Astrocyte of the cerebellum (primary cell): ENCODE data around the gene PARK7.

Source experiments
- DNase-seq: peaks from one replicate; pipeline ENCODE4 v3.0.0-alpha.2; 2011; ENCODE audit warnings: low read depth
- H3K4me3 ChIP-seq: 2 replicates; pipeline ENCODE4 v1.5.1; 2011; ENCODE audit warnings: mild to moderate bottlenecking, low read depth, low read length, moderate library complexity
- in situ Hi-C: cut with HindIII; loops from 2 replicates; pipeline ENCODE4 v1.10.0; 2017; ENCODE audit warnings: low sequenced_read_pairs
- TF ChIP-seq, protein P1 (sequence below): IDR thresholded peaks from 2 replicates; pipeline ENCODE4 v1.5.1; 2012; ENCODE audit warnings: low read length, low read depth, moderate library complexity, mild to moderate bottlenecking; ENCODE audit errors: missing control alignments

Gene PARK7

DNA sequence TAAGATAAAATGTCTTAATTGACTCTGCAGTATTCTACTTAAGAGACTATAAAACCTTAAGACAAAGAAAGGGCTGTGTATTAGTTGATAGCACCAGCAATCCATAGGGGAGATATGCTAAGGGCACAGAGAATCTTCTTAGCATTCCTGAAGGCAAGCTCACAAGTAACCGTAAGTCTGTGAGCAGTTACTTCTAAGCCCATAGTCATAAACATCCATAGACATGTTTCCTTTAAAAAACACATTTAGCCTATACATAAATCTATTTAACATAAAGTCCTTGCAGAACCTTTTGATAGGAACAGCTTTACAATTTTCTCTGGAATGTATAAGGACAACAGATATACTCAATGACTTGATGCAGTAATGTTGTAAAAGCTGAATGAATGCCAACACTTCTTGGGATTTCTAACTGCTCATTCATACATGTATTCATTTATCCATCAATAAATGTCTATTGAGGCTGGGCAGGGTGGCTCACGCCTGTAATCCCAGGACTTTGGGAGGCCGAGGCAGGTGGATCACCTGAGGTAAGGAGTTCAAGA lies 70.9 kb downstream of the PARK7 start:
- in situ Hi-C loops: no loop called here
- no peak for DNase-seq

GRCh38 chr1:8033322-8033721 lies 71.8 kb downstream of the PARK7 start:
- DNase-seq: no peak
- TF ChIP-seq, protein P1, sequence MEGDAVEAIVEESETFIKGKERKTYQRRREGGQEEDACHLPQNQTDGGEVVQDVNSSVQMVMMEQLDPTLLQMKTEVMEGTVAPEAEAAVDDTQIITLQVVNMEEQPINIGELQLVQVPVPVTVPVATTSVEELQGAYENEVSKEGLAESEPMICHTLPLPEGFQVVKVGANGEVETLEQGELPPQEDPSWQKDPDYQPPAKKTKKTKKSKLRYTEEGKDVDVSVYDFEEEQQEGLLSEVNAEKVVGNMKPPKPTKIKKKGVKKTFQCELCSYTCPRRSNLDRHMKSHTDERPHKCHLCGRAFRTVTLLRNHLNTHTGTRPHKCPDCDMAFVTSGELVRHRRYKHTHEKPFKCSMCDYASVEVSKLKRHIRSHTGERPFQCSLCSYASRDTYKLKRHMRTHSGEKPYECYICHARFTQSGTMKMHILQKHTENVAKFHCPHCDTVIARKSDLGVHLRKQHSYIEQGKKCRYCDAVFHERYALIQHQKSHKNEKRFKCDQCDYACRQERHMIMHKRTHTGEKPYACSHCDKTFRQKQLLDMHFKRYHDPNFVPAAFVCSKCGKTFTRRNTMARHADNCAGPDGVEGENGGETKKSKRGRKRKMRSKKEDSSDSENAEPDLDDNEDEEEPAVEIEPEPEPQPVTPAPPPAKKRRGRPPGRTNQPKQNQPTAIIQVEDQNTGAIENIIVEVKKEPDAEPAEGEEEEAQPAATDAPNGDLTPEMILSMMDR: no peak

More for the DNA sequence above, 70.9 kb downstream of the PARK7 start:
- TF ChIP-seq, protein P1: no peak
- no peak overlapping the region for H3K4me3 ChIP-seq

More at GRCh38 chr1:8033322-8033721, 71.8 kb downstream of the PARK7 start:
- no peak overlapping the region for H3K4me3 ChIP-seq
- in situ Hi-C loops: no loop called here
